ENCODE measurements around the gene RIPOR2.
"Not testable (repeated sequence)": the region's sequence is repeated elsewhere in the genome, so short reads cannot be mapped to it uniquely, and the experiment has no call there.

RIPOR2 gene

GRCh38 chr6:24926647-24927046, 9.1 kb downstream of the RIPOR2 start:
- DNase-seq (ENCODE audit: low spot score) = not testable (repeated sequence)

DNA sequence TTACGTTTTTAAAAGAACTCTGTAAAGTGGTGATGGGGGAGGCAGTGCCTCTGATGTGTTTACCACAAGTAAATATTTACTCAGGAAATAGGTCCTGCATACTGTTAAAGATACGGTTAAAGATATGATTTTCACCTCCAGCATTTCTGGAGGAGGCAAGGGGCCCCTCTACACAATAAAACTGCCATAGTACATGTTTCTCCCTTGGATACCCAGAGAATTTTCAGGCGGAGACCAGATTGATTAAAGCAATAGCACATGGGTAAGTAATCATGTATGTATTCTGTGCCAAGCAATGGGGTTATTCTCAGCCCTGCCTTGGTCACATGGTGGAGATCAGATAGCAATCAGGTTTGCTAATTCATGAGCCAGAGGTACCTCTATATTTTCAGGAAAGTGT, 9.6 kb downstream of the RIPOR2 start:
- no peak for DNase-seq (ENCODE audit: low spot score)

DNA sequence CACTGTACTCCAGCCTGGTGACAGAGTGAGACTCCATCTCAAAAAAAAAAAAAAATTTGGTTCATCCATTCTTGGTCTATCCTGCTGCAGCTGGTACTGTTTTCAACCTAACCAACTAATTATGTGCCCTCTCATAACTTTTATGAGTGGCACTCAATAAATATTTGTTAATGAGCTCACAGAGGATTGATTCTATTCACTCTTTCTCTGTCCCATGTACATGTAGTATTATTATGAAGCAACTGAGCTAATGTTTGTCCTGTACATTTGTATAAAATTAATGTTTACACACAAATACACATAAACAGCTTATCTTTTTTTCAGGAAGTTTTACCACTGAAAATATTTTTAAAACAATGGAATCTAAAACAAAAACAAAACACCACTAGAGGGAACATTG, 10.1 kb downstream of the RIPOR2 start:
- DNase-seq (ENCODE audit: low spot score) = no peak

DNA sequence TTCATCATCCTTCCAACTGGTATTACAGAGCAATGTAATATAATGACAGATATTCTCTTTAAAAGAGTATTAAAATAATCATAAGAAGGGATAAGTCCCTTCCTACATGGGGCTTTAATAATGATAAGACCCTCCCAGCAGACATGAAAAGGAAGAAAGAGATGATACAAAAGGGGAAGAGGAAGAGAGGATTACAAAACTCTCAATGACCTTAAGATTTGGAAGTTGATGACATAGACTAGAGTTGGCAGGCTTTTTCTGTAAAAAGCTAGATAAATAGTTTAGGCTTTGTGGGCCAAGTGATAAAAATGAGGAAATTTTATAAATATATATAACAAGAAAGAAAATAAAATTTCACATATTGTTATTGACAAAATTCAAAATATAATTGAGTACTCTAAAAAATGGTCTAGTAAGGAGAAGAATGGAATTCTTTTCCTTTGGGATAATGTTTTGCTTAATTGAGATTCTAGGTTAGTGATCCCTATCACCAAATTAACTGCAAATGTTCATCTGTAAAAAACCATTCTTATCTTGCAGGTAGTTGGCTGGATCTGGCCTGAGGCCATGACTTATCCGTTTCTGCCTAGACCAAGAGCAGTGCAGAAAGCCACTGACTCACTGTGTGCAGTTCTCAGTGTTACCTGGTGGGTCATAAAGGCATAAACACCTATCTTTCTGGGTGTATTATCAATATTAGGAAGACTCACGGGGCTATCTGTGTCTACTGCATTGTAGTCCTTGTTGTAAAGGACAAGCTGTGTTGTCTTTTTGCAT, 11.0 kb downstream of the RIPOR2 start:
- no peak for DNase-seq (ENCODE audit: low spot score)

- DNase-seq (ENCODE audit: low spot score) = peak; percentile 22
These were observed 11.8 kb downstream of the RIPOR2 start for GRCh38 chr6:24923885-24924401.

- no peak for DNase-seq (ENCODE audit: low spot score)
These were observed 12.9 kb downstream of the RIPOR2 start for GRCh38 chr6:24922814-24923213.

DNA sequence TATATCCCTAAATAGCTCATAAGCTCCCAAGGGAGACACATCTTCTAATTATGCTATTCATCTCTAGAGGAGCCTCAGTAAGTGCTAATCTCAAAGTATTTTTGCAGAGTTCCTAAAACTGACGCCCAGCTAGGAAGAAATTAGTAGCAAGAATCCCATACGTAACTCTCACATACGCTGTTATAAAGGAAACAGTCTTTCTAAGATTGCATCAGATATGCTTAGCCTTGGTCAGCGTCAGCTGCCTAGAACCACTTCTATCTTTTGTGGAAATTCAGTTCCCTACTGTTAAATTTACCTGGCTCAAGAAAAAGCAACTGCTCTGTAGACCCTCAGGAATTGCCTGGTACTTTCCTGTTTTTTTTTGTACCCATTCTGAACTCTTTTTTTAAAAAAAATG, 13.6 kb downstream of the RIPOR2 start:
- no peak for DNase-seq (ENCODE audit: low spot score)

GRCh38 chr6:24920136-24920535, 15.6 kb downstream of the RIPOR2 start:
- DNase-seq (ENCODE audit: low spot score) = no peak

DNA sequence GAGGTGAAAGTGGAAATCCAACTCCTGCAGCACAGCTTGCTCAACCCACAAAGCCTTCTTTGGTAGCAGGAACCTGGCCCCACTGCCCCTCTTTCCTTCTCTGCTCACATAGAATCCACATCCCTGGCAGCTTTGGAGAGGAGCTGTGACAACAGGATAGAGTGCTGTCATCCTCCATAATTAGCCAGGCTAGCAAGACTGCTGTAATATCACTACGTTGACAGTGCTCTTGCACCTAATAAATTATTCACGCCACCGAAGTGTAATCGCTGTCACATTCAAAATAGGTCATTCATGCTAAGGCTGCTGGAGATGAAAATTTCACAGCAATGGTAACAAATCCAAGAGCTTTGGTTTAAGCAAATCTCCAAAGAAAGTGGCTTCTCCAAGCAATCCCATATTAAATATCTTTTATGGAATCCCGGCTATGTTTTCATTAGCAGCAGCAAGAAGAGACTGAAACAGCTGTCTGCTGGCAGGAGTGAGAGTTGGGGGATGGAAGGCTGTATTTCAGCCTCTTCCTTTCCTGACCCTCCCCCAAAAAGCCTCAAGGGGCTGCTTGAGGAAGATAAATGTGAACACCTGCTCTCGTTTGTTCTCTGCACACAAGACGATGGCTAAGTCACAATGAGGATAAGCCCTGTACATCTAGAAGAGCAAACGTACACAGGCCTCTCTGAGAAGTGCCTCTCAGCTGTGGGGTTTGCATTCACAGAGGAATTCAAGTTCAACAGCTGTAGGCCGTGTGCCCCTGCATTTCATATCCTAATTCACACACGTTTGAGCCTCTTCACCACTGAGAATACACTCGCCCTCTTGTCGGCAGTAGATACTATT, 16.5 kb downstream of the RIPOR2 start:
- no peak for DNase-seq (ENCODE audit: low spot score)

DNA sequence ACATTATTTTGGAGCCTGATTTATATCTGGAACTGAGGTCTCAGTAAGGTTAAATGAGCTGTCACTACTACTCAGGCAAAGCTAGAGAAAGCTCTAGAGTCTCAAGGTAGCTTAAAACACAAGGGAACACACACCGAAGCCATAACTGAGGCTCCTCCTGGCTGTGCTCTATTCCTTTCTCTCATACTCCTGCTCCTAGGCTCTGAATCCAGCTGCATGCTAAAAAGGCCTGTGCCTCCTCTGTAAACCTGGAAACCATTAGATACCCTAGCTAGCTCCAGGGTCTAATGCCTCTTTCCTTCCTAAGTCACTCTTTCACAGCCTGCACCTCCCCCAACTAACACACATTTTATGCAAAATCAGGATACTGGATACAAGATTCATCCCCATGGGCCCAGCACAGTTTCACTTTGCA, 17.1 kb downstream of the RIPOR2 start:
- no peak for DNase-seq (ENCODE audit: low spot score)

- no peak for DNase-seq (ENCODE audit: low spot score)
These were observed 19.3 kb downstream of the RIPOR2 start for GRCh38 chr6:24916496-24916895.

DNA sequence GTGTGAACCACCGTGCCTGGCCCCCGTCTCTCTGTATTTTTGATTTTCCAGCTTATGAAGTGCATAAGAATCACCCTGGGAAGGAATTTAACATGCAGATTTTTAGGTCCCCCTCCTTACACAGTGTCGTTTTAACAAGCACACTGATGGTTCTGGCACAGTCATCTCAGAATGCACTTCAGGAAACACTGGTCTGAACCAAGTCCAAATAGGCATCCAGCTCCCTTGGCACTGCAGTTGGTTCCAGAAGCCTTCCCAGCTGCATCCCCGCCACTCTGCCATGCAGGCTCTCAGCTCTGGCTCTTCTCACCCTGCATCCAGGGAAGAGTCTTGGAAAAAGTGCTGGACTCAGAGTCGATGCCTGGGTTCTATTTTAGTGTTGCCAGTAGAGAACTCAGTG, 20.1 kb downstream of the RIPOR2 start:
- peak; percentile 9 for DNase-seq (ENCODE audit: low spot score)

- not testable (repeated sequence) for DNase-seq (ENCODE audit: low spot score)
These were observed 21.7 kb downstream of the RIPOR2 start for GRCh38 chr6:24914082-24914481.

GRCh38 chr6:24911796-24912382, 23.9 kb downstream of the RIPOR2 start:
- no peak for DNase-seq (ENCODE audit: low spot score)

DNA sequence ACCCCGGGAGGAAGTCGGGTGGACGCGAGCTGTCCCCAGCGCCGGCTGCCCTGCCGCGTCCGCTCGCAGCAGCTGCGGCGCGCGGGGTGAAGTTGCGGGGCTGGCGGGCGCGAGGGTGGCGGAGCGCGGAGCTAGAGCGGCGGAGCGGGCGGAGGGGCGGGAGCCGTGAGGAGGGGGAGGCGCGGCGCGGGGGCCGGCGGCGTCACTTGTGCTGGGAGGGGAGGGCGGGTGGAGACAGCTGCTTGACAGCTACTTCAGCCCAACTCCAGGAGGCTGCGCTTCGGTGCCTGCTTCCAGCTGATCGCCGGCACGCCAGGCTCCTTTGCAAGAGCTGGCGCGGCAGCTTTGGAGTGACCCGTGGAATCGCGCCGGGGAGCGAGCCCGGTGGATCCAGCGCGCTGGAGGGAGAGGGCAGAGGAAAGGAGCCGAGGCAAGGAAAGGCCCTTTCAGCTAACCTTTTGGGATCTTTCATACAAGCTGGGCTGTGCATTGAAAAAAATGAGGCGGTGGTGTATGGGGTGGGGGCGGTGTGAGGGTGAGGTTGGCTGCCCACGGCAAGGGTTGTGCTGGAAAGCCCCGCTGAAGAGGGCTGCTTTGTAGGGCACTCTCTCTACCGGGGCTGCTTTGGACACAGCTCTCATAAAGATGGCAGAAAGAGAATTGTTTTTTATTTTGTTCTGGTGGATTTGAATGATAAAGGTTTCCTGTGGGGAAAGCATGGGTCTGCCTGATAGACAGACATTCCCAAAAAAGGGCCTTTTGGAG, 24.6 kb downstream of the RIPOR2 start:
- peak; percentile 76 for DNase-seq (ENCODE audit: low spot score)

DNA sequence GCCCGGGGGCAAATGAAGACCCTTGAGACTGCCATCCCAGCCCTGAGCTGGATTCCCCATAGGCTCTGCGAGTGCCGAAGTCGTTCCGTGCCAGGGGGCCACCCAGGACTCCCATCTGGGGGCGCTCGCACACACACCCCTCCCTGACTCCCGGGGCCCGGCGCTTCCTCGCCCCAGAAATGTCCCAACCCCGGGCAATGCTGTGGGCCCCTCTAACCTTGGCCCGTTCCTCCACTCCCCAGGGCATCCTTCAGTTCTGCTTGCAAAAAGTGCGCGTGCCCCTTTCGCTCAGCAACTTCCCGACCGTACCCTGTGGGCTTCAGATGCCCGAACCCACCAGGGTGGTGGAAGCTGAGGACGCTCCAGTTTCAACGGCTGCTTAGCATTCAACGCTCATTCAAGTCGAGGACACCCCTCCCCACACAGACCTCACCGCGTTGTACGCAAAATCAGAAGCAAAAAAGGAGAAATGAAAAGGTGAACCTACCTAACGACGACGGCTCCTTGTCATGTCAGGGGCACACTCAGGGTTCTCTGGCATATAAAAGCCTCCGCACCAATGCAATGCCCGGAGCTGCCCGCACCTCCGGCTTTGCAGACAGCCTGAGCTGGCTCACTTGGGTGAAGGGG, 25.3 kb downstream of the RIPOR2 start:
- DNase-seq (ENCODE audit: low spot score) = no peak

DNA sequence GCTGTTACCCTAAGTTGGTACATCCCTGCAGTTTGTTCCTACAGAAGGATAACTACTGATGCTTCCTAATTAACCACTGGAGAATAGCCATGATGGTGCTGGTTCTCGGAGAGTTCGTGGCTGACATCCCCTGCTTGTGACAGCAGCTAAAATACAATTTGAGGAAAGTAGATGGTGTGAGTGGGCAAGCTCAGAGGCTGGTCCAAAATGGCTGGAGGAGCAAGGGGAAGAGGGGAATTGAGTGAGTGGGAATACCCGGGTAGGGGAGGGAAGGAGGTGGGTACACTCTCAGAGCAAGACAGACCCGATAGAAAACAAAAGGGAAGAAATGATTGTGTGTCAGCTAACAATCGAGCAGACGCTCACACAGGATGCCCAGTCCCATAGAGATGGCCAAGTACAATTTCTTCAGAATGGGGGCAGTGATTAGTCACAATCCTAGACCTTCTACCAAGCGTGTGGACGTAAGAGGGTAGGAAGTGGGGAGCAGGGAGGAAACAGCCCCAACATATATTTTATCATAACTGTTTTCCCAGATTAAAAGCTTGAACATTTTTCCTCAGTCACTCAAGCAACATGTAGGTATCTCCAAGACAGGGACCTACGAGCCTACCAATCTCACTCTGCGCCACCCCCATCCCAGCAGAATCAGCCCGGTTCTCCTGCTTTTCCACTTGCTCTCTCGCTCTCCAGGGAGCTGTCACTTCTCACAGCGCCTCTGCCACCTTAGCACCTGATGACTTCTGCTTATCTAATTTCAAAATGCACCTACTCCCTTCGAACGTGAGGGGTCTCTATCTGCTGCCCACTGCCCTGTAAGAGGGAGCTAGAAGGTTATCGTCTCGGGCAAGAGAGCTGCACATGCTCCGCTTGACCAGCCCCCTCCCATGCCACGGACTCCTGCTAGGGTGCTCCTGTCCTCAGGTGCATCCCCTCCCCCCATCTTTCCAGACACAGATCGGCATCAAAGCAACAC, 26.2 kb downstream of the RIPOR2 start:
- DNase-seq (ENCODE audit: low spot score) = no peak

GRCh38 chr6:24908650-24909035, 27.1 kb downstream of the RIPOR2 start:
- DNase-seq (ENCODE audit: low spot score) = no peak

DNA sequence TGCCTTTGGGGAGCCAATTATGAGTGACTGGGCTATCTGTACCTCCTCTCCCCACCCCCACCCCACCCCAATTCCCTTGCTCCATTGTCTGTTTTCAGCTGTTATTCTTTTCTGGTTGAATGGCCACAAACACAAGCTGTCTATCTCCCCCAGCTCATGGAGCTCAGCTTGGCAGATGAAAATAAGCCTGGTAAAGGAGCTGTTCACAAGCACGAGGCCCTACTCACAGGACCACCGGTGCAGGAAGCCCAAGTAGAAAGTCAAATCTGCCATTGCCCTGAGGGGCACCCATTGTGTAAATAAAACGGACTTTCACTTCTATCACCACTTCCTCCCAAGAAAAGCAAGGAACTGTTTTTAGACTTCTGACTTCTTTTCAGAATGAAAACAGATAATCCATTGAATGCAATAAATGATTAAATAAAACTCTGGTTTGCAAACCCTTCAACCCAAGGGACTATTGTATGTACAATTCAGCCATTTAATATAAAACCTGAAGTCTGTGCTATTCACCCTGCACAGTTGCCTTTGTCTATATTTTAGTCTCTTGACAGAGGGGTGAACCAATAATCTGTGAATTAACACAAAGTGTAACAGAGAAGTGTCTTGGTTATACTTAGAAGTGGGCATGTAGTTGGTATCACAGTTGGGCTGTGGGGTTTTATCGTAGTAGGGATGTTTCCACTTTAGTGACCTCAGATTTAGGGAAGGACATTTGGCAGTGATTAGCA, 27.7 kb downstream of the RIPOR2 start:
- no peak for DNase-seq (ENCODE audit: low spot score)

- no peak for DNase-seq (ENCODE audit: low spot score)
These were observed 29.4 kb downstream of the RIPOR2 start for GRCh38 chr6:24906314-24906713.

Data from Ammon's horn (tissue), 1 donor.